Measurements from ENCODE around the gene AP1M1.

AP1M1 gene

GRCh38 chr19:16260160-16260811 is 62.6 kb downstream of the AP1M1 start:
- H3K27ac ChIP-seq (ENCODE audit: low read depth, low read length), result peak overlapping the region; percentile 79
- H3K79me2 ChIP-seq (ENCODE audit: control insufficient read depth, low read length), result no peaks in the 10 kb centered on the region
- H3K4me2 ChIP-seq (ENCODE audit: low read length), result peak overlapping the region; percentile 86
- H4K20me1 ChIP-seq (ENCODE audit: control insufficient read depth, insufficient read depth, low read depth, low read length), result no peaks in the 10 kb centered on the region
- TF ChIP-seq EZH2phosphoT487 (IDR thresholded peaks at IDR 0.05; ENCODE audit: borderline replicate concordance, low read length) (no peak), CTCF (IDR thresholded peaks at IDR 0.05; ENCODE audit: low read depth, low read length, poor library complexity, severe bottlenecking) (no peak)
- no peaks in the 10 kb centered on the region for H3K36me3 ChIP-seq (ENCODE audit: control insufficient read depth, low read length)
- no peaks in the 10 kb centered on the region for H3K9me3 ChIP-seq (ENCODE audit: control insufficient read depth, insufficient read depth, low read length)
- H3K4me3 ChIP-seq (ENCODE audit: low read length), result peak overlapping the region; percentile 49
- H3K4me1 ChIP-seq (ENCODE audit: control insufficient read depth, low read length), result peaks cover 80% of the 10 kb centered on the region
- H3F3A ChIP-seq (ENCODE audit: control insufficient read depth, insufficient read depth), result peaks cover 44% of the 10 kb centered on the region
- no peaks in the 10 kb centered on the region for H3K27me3 ChIP-seq (ENCODE audit: control insufficient read depth, low read length)
- no peaks in the 10 kb centered on the region for H3K9me2 ChIP-seq (replicated peaks; ENCODE audit: control insufficient read depth, low read length)

GRCh38 chr19:16260812-16261161 is 63.1 kb downstream of the AP1M1 start:
- H3K36me3 ChIP-seq (ENCODE audit: control insufficient read depth, low read length), result no peaks in the 10 kb centered on the region
- H3K27ac ChIP-seq (ENCODE audit: low read depth, low read length), result no peak overlapping the region; the same call in 1 of the 2 replicates
- peaks cover 80% of the 10 kb centered on the region for H3K4me1 ChIP-seq (ENCODE audit: control insufficient read depth, low read length)
- TF ChIP-seq CTCF (IDR thresholded peaks at IDR 0.05; ENCODE audit: low read depth, low read length, poor library complexity, severe bottlenecking) (no peak), EZH2phosphoT487 (IDR thresholded peaks at IDR 0.05; ENCODE audit: borderline replicate concordance, low read length) (no peak)
- no peak overlapping the region for H3K4me3 ChIP-seq (ENCODE audit: low read length)
- H3F3A ChIP-seq (ENCODE audit: control insufficient read depth, insufficient read depth), result peaks cover 44% of the 10 kb centered on the region
- no peaks in the 10 kb centered on the region for H3K79me2 ChIP-seq (ENCODE audit: control insufficient read depth, low read length)
- H3K4me2 ChIP-seq (ENCODE audit: low read length), result peak overlapping the region; percentile 86
- no peaks in the 10 kb centered on the region for H3K9me3 ChIP-seq (ENCODE audit: control insufficient read depth, insufficient read depth, low read length)
- no peaks in the 10 kb centered on the region for H3K27me3 ChIP-seq (ENCODE audit: control insufficient read depth, low read length)
- H3K9me2 ChIP-seq (replicated peaks; ENCODE audit: control insufficient read depth, low read length), result no peaks in the 10 kb centered on the region
- H4K20me1 ChIP-seq (ENCODE audit: control insufficient read depth, insufficient read depth, low read depth, low read length), result no peaks in the 10 kb centered on the region

- TF ChIP-seq EZH2phosphoT487 (IDR thresholded peaks at IDR 0.05; ENCODE audit: borderline replicate concordance, low read length) (no peak), CTCF (IDR thresholded peaks at IDR 0.05; ENCODE audit: low read depth, low read length, poor library complexity, severe bottlenecking) (no peak)
- no peaks in the 10 kb centered on the region for H3K36me3 ChIP-seq (ENCODE audit: control insufficient read depth, low read length)
- no peak overlapping the region for H3K27ac ChIP-seq (ENCODE audit: low read depth, low read length)
- peaks cover 75% of the 10 kb centered on the region for H3K4me1 ChIP-seq (ENCODE audit: control insufficient read depth, low read length)
- no peaks in the 10 kb centered on the region for H3K79me2 ChIP-seq (ENCODE audit: control insufficient read depth, low read length)
- peaks cover 41% of the 10 kb centered on the region for H3F3A ChIP-seq (ENCODE audit: control insufficient read depth, insufficient read depth)
- H3K9me2 ChIP-seq (replicated peaks; ENCODE audit: control insufficient read depth, low read length), result no peaks in the 10 kb centered on the region
- peak overlapping the region; percentile 38 for H3K4me3 ChIP-seq (ENCODE audit: low read length)
- H3K27me3 ChIP-seq (ENCODE audit: control insufficient read depth, low read length), result no peaks in the 10 kb centered on the region
- H3K4me2 ChIP-seq (ENCODE audit: low read length), result peak overlapping the region; percentile 50
- H3K9me3 ChIP-seq (ENCODE audit: control insufficient read depth, insufficient read depth, low read length), result no peaks in the 10 kb centered on the region
- no peaks in the 10 kb centered on the region for H4K20me1 ChIP-seq (ENCODE audit: control insufficient read depth, insufficient read depth, low read depth, low read length)
Measured at GRCh38 chr19:16261584-16262368, 64.1 kb downstream of the AP1M1 start.
